ENCODE results near the gene ZCRB1. TPM values are rescaled to one million over a fixed set of nuclear protein-coding genes. Genes with fewer than 3 reads are reported as not detected.

The ZCRB1 gene
- total RNA-seq, 1 experiment from 2014 or later, result 38.9 TPM

GRCh38 chr12:42288544-42288943 is 37.4 kb downstream of the ZCRB1 start:
- BruUV-seq (replicated peaks), result no TSS peak
- TF ChIP-seq, protein P1, sequence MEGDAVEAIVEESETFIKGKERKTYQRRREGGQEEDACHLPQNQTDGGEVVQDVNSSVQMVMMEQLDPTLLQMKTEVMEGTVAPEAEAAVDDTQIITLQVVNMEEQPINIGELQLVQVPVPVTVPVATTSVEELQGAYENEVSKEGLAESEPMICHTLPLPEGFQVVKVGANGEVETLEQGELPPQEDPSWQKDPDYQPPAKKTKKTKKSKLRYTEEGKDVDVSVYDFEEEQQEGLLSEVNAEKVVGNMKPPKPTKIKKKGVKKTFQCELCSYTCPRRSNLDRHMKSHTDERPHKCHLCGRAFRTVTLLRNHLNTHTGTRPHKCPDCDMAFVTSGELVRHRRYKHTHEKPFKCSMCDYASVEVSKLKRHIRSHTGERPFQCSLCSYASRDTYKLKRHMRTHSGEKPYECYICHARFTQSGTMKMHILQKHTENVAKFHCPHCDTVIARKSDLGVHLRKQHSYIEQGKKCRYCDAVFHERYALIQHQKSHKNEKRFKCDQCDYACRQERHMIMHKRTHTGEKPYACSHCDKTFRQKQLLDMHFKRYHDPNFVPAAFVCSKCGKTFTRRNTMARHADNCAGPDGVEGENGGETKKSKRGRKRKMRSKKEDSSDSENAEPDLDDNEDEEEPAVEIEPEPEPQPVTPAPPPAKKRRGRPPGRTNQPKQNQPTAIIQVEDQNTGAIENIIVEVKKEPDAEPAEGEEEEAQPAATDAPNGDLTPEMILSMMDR (IDR thresholded peaks at IDR 0.05; ENCODE audit: unreplicated experiment), result no peak
- no peaks in the 10 kb centered on the region for H3K36me3 Mint-ChIP-seq (ENCODE audit: insufficient read depth, unreplicated experiment)
- no peak overlapping the region for H3K27ac Mint-ChIP-seq (ENCODE audit: unreplicated experiment)
- no peaks in the 10 kb centered on the region for H3K4me1 Mint-ChIP-seq (ENCODE audit: low read depth, unreplicated experiment)
- DNase-seq, result no peak
- H3K27me3 Mint-ChIP-seq (ENCODE audit: unreplicated experiment), result no peaks in the 10 kb centered on the region
- no peak overlapping the region for H3K4me3 Mint-ChIP-seq (ENCODE audit: low read depth, unreplicated experiment)
- no peaks in the 10 kb centered on the region for H3K9me3 Mint-ChIP-seq (ENCODE audit: low read depth, unreplicated experiment)
- intact Hi-C loops (cut with micrococcal nuclease; ENCODE audit: unreplicated experiment), result no loop called here
- CTCF ChIA-PET, result no interaction called here

DNA sequence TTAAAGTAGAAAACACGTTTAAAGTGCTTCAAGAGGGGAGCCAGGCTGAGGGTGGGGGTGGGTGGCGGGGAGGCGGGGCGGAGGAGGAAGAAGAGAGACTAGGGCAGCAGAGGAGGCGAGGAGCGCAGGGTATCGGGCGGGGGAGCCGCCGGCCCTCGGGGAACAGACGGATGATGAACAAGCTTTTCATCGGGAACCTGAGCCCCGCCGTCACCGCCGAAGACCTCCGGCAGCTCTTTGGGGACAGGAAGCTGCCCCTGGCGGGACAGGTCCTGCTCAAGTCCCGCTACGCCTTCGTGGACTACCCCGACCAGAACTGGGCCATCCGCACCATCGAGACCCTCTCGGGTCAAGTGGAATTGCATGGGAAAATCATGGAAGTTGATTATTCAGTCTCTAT is 39.2 kb downstream of the ZCRB1 start:
- TF ChIP-seq, protein P1 (IDR thresholded peaks at IDR 0.05; ENCODE audit: unreplicated experiment), result no peak
- no peaks in the 10 kb centered on the region for H3K9me3 Mint-ChIP-seq (ENCODE audit: low read depth, unreplicated experiment)
- intact Hi-C loops (cut with micrococcal nuclease; ENCODE audit: unreplicated experiment), result no loop called here
- H3K36me3 Mint-ChIP-seq (ENCODE audit: insufficient read depth, unreplicated experiment), result no peaks in the 10 kb centered on the region
- H3K4me1 Mint-ChIP-seq (ENCODE audit: low read depth, unreplicated experiment), result no peaks in the 10 kb centered on the region
- no peaks in the 10 kb centered on the region for H3K27me3 Mint-ChIP-seq (ENCODE audit: unreplicated experiment)
- no TSS peak for BruUV-seq (replicated peaks)
- H3K27ac Mint-ChIP-seq (ENCODE audit: unreplicated experiment), result no peak overlapping the region
- DNase-seq, result no peak
- H3K4me3 Mint-ChIP-seq (ENCODE audit: low read depth, unreplicated experiment), result no peak overlapping the region
- CTCF ChIA-PET, result no interaction called here

- no TSS peak for BruUV-seq (replicated peaks)
- no peaks in the 10 kb centered on the region for H3K36me3 Mint-ChIP-seq (ENCODE audit: insufficient read depth, unreplicated experiment)
- H3K9me3 Mint-ChIP-seq (ENCODE audit: low read depth, unreplicated experiment), result no peaks in the 10 kb centered on the region
These were observed 40.5 kb downstream of the ZCRB1 start for GRCh38 chr12:42285431-42285830.

GRCh38 chr12:42284876-42285275 is 41.0 kb downstream of the ZCRB1 start:
- no peak overlapping the region for H3K4me3 Mint-ChIP-seq (ENCODE audit: low read depth, unreplicated experiment)
- TF ChIP-seq, protein P1 (IDR thresholded peaks at IDR 0.05; ENCODE audit: unreplicated experiment), result no peak
- intact Hi-C loops (cut with micrococcal nuclease; ENCODE audit: unreplicated experiment), result no loop called here
- no peaks in the 10 kb centered on the region for H3K4me1 Mint-ChIP-seq (ENCODE audit: low read depth, unreplicated experiment)
- no TSS peak for BruUV-seq (replicated peaks)
- CTCF ChIA-PET, result no interaction called here
- H3K9me3 Mint-ChIP-seq (ENCODE audit: low read depth, unreplicated experiment), result no peaks in the 10 kb centered on the region
- no peak for DNase-seq
- H3K36me3 Mint-ChIP-seq (ENCODE audit: insufficient read depth, unreplicated experiment), result no peaks in the 10 kb centered on the region
- no peak overlapping the region for H3K27ac Mint-ChIP-seq (ENCODE audit: unreplicated experiment)
- no peaks in the 10 kb centered on the region for H3K27me3 Mint-ChIP-seq (ENCODE audit: unreplicated experiment)

More at GRCh38 chr12:42285431-42285830, 40.5 kb downstream of the ZCRB1 start:
- no peak overlapping the region for H3K4me3 Mint-ChIP-seq (ENCODE audit: low read depth, unreplicated experiment)
- H3K4me1 Mint-ChIP-seq (ENCODE audit: low read depth, unreplicated experiment), result no peaks in the 10 kb centered on the region
- CTCF ChIA-PET, result interaction anchor here (0.7 kb wide), 1 partner anchor 23 kb away, joined by 3 read pairs; no protein-coding TSS in a partner anchor
- no peak overlapping the region for H3K27ac Mint-ChIP-seq (ENCODE audit: unreplicated experiment)
- H3K27me3 Mint-ChIP-seq (ENCODE audit: unreplicated experiment), result no peaks in the 10 kb centered on the region
- intact Hi-C loops (cut with micrococcal nuclease; ENCODE audit: unreplicated experiment), result no loop called here
- no peak for DNase-seq
- TF ChIP-seq, protein P1 (IDR thresholded peaks at IDR 0.05; ENCODE audit: unreplicated experiment), result no peak

All from Calu3 (cell line).